Measurements from ENCODE around the gene GLYATL3.

Gene GLYATL3

GRCh38 chr6:49514571-49515484, 15.1 kb downstream of the GLYATL3 start:
- DNase-seq (ENCODE audit: low read depth in 2 of 2), result no peak

- no peak for DNase-seq (ENCODE audit: low read depth in 2 of 2)
These were observed 15.9 kb downstream of the GLYATL3 start for GRCh38 chr6:49515485-49516146.

- DNase-seq (ENCODE audit: low read depth in 2 of 2), result no peak
These were observed 16.4 kb downstream of the GLYATL3 start for GRCh38 chr6:49516147-49516505.

GRCh38 chr6:49517919-49518318, 18.2 kb downstream of the GLYATL3 start:
- DNase-seq (ENCODE audit: low read depth in 2 of 2), result no peak

GRCh38 chr6:49519660-49520059, 19.9 kb downstream of the GLYATL3 start:
- no peak for DNase-seq (ENCODE audit: low read depth in 2 of 2)

GRCh38 chr6:49522710-49523593, 23.2 kb downstream of the GLYATL3 start:
- DNase-seq (ENCODE audit: low read depth in 2 of 2), result no peak

- no peak for DNase-seq (ENCODE audit: low read depth in 2 of 2)
These were observed 24.2 kb downstream of the GLYATL3 start for GRCh38 chr6:49523901-49524300.

- DNase-seq (ENCODE audit: low read depth in 2 of 2), result no peak
These were observed 24.8 kb downstream of the GLYATL3 start for GRCh38 chr6:49524541-49524940.

- no peak for DNase-seq (ENCODE audit: low read depth in 2 of 2)
These were observed 26.9 kb downstream of the GLYATL3 start for GRCh38 chr6:49526598-49526997.

- no peak for DNase-seq (ENCODE audit: low read depth in 2 of 2)
These were observed 27.6 kb downstream of the GLYATL3 start for GRCh38 chr6:49527320-49527719.

- no peak for DNase-seq (ENCODE audit: low read depth in 2 of 2)
These were observed 28.8 kb downstream of the GLYATL3 start for GRCh38 chr6:49528571-49528970.

- no peak for DNase-seq (ENCODE audit: low read depth in 2 of 2)
These were observed 30.5 kb downstream of the GLYATL3 start for GRCh38 chr6:49530141-49530776.

GRCh38 chr6:49531774-49532569, 32.2 kb downstream of the GLYATL3 start:
- no peak for DNase-seq (ENCODE audit: low read depth in 2 of 2)

GRCh38 chr6:49535795-49536194, 36.1 kb downstream of the GLYATL3 start:
- DNase-seq (ENCODE audit: low read depth in 2 of 2), result no peak

GRCh38 chr6:49539102-49539501, 39.4 kb downstream of the GLYATL3 start:
- DNase-seq (ENCODE audit: low read depth in 2 of 2), result no peak

- DNase-seq (ENCODE audit: low read depth in 2 of 2), result no peak
These were observed 40.9 kb downstream of the GLYATL3 start for GRCh38 chr6:49540614-49541013.

GRCh38 chr6:49541210-49541724, 41.5 kb downstream of the GLYATL3 start:
- no peak for DNase-seq (ENCODE audit: low read depth in 2 of 2)

- DNase-seq (ENCODE audit: low read depth in 2 of 2), result no peak
These were observed 42.2 kb downstream of the GLYATL3 start for GRCh38 chr6:49541936-49542335.

GRCh38 chr6:49543087-49543858, 43.5 kb downstream of the GLYATL3 start:
- DNase-seq (ENCODE audit: low read depth in 2 of 2), result no peak

GRCh38 chr6:49546331-49546730, 46.6 kb downstream of the GLYATL3 start:
- DNase-seq (ENCODE audit: low read depth in 2 of 2), result no peak

All from activated CD4-positive, alpha-beta T cell treated with anti-CD3 and anti-CD28 coated beads for 24 hours (primary cell).